NCI-H187 treated with DMSO at 0.1 percent for 48 hours (cell line): Measurements from ENCODE around the gene IFT88.

Source experiments
- DNase-seq: peaks from one replicate; lab custom pipeline; 2025; lab: John Stamatoyannopoulos, UW

Gene IFT88

DNA sequence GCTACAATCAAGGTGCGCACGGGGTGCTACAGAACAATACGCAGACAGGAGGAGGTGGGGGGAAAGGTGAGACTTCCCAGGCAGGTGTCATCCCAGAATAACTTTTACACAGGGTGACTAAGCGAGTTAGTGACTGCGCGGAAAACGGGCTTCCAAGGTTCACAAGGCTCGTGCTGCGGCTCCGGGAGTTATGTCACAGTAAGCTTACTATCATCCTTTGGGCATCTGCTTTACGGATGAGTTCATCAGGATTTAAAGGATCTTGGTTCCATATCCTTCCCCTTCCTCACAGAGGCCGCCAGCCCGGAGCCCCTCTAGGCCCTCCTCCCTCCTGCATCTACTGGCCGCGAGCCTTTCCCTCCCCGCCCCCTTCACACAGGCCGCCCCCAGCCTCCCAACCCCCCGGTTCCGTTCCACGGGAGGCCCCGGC is 474 bp upstream of the IFT88 start:
- no peak for DNase-seq

DNA sequence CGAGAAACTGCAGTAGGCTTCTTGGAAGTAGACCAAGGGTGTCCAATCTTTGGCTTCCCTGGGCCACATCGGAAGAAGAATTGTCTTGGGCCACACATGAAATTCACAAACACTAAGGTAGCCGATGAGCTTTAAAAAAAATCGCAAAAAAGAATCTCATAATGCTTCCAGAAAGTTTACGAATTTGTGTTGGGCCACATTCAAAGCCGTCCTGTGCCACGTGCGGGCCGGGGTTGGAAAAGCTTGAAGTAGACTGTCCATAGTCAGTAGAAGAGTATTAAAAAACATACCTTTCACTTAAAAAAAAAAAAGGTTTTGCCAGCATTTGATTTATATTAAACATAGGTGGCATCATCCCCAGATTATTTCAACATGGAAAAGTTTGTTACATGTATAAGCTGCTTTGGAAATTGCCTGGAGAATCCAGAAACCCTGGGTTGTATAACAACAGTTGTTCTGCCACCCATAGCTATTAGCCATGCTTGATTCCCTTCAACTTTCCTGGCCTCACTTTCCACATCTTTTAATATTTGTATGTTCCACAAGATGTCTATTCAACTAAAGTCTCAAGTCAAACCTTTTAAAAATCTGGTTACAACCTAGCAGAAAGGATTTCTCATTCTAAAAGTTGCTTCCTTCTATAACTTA is 1.0 kb downstream of the IFT88 start:
- no peak for DNase-seq

DNA sequence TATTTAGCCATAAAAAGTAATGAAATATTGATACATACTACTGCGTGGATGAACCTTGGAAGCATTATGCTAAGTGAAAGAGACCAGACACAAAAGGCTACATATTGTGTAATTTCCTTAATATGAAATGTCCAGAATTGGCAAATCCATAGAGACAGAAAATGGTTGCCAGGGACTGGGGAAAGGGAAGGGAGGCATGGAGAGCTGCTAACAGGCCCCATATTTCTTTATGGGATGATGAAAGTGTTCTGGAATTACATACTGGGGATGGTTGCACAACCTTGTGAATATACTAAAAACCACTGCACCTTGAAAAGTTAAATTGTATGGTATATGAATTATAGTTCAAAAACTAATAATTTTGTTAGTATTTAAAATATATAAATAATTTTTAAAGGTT is 3.6 kb downstream of the IFT88 start:
- DNase-seq = no peak

DNA sequence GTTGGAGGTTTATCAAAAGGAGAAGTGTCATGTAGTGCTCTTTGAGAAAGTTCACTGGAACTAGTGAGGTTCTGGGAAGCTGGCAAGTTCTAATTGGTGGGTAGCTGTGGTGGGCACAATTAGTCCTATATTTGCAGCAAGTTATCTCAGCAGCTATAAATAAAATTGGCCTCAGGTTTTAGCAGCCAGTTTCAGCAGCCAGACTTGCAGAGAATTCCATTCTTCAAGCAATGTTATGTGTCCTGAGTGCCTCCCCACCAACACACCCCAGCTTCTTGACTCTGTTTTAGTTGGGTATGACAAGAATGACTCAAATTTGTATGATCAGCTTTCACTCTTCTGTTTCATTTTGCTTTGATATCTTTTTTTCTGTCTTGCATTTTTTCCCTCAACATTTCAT is 4.7 kb downstream of the IFT88 start:
- DNase-seq = no peak

DNA sequence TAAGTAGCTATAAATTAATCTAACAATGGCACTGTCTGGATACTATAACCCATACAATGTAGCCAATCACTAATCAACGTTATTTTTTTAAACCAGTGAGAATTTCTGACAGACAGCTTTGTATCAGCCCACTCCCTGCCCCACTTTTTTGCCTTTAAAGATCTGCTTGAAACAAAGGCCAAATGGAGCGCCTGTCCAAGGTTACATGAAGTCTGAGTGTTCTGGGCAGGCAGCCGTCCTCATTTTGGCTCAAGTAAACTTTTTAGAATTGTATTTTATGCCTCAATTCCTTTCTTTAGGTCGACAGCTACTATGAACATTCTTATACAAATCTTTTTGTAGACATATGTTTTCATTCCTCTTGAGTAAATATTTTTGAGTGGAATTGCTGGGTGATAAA is 6.2 kb downstream of the IFT88 start:
- no peak for DNase-seq

DNA sequence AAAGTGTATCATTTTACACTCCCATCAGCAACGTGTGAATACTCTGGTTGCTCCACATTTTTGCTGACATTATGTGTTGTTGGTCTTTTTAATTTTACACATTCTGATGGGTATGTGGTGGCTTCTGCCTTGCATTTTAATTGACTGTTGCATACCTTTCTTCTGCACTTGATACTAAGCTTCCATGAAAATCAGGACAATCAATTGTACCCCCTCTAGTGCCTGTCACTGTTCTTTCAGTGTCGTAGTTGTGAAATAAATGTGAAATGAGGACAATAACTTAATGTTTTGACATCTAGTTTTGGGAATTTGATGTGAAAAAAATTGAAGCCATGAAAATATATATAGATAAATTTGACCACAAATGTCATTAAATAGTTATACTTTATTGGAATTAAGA is 6.7 kb downstream of the IFT88 start:
- no peak for DNase-seq

DNA sequence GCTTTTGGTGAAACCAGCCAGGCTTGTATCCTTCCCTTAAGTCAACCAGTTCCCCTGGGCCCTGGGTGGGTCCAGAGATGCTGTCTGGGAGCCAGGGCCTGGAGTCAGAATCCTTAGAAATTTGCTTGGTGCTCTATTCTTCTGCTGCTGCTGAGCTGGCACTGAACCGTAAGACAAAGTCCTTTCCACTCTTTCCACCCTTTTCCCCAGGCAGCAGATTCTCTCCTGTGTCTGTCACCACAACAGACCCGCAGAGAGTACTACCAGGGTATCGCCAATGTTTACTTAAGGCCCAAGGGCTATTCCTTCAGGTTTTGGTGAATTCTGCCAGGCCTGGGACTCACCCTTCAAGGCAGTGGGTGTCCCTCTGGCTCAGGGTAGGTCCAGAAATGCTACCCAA is 12.2 kb downstream of the IFT88 start:
- no peak for DNase-seq

DNA sequence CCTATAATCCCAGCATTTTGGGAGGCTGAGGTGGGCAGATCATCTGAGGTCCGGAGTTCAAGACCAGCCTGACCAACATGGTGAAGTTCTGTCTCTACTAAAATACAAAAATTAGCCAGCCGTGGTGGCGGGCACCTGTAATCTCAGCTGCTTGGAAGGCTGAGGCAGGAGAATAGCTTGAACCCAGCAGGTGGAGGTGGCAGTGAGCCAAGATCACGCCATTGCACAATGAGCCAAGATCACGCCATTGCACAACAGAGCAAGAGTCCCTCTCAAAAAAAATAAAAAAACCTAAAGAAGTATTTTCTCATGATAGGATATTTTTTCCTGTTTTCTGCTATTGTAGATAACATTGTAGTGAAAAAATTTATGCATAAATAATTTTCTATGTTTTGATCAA is 13.3 kb downstream of the IFT88 start:
- no peak for DNase-seq

DNA sequence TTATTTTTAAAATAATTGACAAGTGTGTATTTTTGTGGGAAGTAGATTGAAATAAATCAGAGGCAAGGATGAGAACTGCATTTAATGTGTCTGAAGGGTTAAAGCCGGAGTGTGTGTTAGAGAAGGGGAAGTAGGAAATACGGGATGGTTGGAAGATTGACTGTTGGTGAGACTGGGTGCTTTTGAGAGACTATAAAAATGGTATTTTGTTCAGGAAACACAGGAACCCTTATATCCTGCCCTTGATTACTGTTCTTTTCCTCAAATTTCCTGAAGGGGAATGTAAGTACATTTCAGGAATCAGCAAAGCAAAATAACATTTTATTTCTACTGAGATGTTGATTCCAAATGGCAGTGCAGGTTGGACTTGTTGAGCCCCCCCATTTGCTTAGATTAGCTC is 15.1 kb downstream of the IFT88 start:
- DNase-seq = no peak

DNA sequence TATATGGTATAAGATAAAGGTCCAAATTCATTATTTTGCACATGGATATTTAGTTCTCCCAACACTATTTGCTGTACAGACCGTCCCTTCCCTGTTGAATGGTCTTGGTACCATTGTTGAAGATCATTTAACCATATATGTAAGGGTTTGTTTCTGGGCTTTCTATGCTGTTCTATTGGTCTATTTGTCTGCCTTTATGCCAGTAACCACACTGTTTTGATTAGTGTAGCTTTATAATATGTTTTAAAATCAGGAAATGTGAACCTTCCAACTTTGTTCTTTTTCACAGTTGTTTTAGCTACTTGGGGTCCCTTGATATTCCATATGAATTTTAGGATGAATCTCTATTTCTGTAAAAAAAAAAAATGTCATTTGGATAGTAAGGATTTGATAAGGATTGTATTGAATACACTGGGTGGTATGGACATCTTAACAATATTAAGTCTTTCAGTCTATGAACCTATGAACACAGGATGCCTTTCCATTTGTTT is 16.9 kb downstream of the IFT88 start:
- no peak for DNase-seq

DNA sequence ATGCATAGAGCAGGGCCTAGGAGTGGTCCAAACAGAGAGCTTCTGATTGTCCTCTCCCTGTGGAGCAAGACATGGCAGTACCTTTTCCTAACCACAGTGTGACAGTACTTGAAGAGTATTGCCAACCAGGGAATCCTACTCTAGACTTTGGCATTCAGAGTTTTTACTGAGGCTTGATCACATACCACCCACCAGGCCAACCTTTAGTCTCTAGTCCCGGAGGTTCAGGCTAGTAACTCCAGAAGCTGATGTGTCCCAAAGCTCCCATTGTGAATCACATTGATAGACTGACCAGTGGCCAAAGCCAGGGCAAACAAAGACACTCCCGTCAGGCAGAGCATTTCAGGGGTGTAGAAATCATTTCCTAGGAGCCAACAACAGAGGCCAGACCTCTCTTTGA is 18.4 kb downstream of the IFT88 start:
- DNase-seq = no peak

DNA sequence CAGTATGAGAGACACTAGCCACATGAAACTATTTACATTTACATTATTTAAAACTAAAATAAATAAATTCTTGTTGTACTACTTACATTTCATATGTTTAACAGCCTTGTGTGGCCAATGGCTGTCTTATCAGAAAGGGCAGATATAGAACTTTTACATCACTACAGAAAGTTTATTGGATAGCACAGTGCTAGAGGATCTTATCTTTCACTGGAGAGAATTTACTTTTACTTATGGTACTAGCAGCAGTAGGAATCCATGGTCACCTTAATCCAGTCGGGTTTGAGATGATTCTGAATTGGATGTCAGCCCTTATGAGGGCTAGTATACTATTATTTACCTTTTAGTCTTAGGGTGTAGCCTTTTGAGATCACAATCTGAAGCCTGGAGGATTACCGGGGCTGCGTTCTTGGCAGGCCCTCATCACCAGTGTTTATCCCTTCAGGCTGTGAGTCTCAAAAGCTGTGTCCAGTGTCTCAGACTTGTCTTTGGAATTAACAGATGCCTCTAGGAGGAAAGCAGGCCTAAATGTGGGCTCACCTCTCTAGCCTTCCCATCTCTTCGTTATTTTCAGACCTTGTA is 21.7 kb downstream of the IFT88 start:
- no peak for DNase-seq

DNA sequence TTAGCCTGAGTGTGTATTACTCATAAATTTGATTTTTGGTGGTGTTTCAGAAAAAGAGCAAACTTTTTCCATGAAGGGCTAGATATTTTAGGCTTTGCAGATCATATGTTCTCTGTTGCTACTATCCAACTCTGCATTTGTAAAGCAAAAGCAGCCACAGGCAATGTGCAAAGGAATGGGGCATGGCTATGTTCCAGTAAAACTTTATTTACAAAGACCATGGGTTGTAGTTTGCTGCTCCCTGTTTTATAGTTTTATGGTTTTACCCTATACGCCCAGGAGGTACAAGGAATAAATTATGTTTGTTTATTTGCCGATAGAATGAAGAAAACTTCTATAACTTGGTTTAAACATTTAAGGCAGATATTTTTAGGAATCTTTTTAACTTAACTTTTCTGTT is 23.6 kb downstream of the IFT88 start:
- no peak for DNase-seq

DNA sequence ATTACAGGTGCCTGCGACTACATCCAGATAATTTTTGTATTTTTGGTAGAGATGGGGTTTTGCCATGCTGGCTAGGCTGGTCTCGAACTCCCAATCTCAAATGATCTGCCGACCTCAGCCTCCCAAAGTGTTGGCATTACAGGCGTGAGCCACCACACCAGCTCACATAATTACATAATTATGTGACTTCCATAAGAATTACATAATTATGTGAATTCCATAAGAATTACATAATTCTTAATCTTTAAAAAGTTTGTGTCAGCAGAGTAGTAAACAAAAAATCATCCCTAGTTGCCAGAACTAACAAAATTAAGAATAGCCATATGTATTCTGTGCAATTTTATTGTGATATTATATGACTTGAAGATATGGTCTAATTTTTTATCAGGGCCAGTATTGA is 25.6 kb downstream of the IFT88 start:
- DNase-seq = no peak

DNA sequence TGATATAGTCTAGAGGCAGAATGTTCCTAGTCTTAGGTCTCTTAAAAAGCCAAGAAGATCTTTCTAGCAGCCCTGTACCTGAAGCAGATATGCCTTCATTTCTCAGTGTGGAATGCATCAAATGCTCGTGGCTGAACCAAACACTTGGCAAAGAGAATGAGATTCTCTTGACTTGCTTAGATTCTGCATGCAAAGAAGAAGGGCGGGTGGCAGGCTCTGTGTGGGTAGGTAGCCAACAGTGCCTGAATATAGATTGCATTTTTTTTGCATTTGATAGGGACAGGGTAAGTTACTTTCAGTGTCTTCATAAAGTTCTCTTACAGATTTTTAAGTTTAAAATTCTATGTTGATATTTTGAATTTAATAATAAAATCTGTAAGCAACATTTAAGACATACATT is 27.3 kb downstream of the IFT88 start:
- no peak for DNase-seq

DNA sequence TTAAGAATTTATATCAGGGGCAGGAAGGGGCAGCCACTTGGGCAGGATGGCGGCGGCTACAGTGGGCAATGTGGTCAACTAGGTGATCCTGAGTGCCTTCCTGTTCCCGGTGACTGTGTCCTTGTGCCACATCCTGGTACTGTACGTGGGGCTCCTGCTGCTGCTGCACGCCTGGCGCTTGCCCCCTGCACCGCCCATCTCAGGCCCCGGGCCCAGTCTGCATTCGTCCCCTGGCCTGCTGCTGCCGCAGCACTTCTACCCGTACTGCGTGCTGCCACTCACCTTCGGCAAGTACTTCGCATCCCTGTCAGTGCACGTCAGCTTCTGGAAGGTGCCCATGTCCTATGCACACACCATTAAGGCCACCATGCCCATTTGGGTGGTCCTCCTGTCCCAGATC is 40.1 kb downstream of the IFT88 start:
- DNase-seq = no peak

DNA sequence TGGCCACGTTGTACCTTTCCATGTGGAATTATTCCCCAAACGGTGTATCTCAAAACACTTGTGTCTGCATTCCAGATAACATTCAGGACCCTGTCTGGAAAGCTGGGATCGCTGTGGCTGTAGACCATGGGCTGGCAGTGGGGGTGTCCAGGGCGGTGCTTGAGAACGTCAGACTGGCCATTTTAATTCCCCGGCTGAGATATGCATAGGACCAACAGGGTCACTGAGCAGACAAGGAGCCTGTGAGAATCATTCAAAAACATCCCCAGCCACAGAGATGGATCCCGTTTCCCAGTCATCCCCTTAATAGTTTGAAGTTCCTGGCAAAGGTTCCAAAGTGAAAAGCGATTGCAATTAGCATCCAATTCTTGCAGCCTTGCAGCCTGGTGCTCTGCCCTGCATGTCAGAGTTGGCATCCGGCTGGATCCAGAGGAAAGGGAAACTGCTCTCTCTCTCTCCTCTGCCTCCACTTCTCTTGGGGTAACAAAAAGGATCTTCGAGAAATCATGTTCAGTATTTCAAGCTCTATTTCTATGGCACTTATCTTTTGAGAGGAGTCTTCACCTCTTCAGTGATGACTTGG is 41.6 kb downstream of the IFT88 start:
- no peak for DNase-seq

DNA sequence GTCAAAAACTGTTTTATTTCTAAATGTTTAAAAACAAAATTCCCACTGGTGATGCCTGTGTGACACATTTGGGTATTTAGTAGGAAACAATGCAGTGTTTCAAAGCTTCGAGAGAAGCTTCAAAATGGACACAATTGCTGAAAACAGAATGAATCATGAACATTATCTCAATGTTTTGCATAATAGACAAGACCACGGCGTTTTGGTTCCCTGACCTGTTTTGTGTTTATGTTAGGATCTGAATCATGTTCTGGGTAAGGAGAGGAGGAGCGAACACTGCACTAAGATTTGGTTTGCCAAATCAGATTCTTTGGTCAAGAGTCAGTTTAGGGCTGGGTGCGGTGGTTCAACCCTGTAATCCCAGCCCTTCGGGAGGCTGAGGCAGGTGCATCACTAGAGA is 42.2 kb downstream of the IFT88 start:
- DNase-seq = no peak

DNA sequence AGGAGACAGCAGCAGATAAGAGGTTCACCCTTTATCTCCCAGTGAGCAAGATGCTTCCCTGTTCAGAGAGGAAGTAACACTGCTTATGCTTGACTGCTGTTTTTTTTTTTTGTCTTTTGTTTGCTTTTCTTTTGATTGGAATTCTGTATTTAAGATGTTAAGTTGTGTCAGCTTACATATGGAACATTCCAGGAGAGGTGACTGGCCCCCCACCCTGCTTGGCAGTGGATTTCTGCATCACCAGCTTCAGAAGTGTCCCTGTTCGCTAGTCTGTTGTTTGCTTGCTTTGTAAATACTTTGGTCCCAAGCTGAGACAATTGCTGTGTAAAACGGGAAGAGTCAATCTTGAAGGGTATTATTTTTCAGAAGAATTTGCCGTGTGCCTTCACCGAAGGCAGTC is 43.0 kb downstream of the IFT88 start:
- no peak for DNase-seq

DNA sequence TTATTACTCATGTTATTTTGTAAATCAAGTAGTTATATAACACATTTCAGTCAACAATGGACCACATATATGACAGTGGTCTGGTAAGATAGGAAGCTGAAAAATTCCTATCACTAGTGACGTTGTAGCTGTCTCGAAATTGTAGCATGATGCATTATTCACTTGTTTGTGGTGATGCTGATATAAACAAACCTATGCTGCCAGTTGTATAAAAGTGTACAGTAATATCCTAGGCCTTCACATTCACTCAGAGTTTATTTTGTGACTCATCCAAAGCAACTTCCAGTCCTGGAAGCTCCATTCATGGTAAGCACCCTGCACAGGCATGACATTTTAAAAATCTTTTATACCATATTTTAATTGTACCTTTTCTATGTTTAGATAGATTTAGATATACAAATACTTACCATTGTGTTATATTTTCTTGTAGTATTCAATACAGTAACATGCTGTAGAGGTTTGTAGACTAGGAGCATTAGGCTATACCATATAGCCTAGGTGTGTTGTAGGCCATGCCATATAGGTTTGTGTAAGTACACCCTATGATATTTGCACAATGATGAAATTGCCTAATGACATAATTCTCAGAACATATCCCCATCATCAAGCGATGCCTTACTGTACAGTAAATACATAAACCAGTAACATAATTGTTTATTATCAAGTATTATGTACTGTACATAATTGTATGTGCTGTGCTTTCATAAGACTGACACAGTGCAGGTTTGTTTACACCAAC is 49.3 kb downstream of the IFT88 start:
- DNase-seq = no peak

DNA sequence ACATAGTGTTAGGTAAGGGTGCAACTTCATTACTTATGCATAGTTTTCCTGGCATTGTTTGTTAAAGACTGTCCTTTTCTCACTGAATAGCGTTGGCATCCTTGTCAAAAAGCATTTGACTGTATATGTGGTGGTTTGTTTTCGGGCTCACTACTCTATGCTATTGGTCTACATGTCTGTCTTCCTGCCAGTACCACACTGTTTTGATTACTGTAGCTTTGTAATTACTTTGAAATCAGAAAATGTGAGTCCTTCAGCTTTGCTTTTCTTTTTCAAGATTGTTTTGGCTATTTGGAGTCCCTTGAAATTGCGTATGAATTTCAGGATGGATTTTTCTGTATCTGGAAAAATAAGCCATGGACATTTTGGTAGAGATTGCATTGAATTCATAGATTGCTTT is 56.0 kb downstream of the IFT88 start:
- no peak for DNase-seq

DNA sequence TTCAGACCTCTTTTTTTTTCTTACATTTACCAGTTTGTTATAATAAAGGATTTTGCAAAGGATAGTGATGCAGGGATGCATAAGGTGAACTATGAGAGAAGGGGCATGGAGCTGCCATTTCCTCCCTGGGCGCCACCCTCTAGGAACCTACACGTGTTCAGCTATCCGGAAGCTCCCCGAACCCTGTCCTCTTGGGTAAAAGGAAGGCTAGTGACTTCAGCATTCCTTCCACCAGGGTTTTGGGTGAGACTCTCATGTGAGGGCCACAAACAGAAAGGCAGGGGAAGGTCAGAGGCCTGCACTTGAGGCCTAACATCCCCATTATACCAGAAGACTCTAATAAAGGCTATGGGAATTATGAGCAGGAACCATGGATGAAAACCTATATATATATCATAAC is 57.3 kb downstream of the IFT88 start:
- no peak for DNase-seq

DNA sequence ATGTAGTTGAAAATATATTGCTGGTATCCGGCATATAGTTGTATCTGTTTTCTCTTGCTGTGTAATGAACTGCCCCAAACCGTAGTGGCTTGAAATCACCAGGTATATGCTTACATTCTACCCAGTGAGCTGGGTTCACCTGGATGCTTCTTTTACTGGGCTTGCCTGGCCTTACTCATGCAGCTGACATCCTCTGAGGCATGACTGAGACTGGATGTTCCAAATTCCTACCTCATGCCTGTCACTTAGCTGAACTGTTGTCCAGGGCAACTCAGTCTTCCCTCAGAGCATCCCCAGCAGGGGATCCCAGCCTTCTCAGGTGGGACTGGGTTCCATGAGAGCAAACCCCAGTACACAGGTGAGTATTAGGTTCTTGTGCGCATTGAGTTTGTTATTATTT is 66.8 kb downstream of the IFT88 start:
- DNase-seq = no peak
